GM21423 (cell line): ENCODE measurements around the gene CA7.
A peak's percentile ranks its signal among the peaks of the same experiment; 100 is the strongest.

Source experiments
- ATAC-seq: cut with Tn5 transposase; IDR thresholded peaks from one replicate; pipeline ENCODE4 v1.9.1; 2021; ENCODE audit warnings: mild to moderate bottlenecking, moderate library complexity; ENCODE audit not compliant: unreplicated experiment

Gene CA7

GRCh38 chr16:66872943-66873684 lies 28.9 kb downstream of the CA7 start:
- peak; percentile 85 for ATAC-seq

- no peak for ATAC-seq
Observed at GRCh38 chr16:66873685-66874055, 29.5 kb downstream of the CA7 start.

DNA sequence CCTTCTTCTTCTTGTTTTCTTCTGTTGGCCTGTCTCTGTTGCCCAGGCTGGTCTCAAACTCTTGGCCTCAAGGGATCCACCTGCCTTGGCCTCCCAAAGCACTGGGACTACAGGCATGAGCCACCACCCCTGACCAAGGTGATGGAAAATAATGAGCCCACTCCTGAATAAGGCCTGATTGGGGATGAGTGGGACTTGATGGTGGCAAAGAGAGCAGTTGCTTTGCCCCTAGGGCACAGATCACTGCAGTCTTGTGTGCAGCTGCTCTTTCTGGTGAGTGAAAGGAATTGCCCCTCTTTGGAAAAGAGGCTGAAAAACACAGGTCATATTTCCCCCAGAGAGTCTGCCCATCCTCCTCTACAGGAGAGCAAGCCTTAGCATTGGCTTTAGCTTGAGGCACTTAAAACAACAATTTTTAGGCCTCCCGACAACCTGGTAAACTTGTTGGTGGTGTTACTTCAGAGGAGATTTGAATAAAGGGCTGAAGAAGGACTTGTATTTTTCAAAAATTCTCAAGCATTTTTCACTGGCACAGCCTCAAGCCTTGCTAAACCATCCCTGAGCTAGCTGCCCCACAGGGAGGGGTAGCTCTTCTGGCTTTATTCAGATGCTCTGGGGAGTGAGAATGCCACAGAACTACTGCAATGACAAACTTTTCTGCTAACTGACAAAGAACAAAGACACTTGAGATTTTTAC lies 30.0 kb downstream of the CA7 start:
- no peak for ATAC-seq

DNA sequence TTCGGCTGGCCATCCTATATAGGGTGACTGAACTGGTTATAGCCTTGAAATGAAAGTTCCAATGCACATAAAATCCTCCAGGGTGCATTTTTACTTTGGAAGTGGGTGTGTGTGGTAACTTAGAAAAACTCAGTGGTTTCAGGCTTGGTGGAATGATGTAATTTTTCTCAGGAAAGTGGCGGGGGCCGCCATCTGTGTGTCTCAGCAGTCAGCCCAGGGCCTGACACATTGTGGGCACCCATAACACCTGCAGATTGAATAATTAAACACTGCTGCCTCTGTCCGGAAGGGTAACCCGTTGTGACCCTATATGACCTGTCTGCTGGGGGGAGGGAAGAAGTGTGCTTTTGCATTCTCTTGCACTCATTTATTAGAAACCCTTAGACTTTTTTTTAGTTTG lies 33.9 kb downstream of the CA7 start:
- no peak for ATAC-seq

GRCh38 chr16:66880288-66881013 lies 36.2 kb downstream of the CA7 start, which contains the start of gene PDP2:
Gene PDP2 (plus strand): TSS chr16:66880515. CDS start chr16:66884285, 3,770 bp downstream.
- ATAC-seq = peak; percentile 93

- ATAC-seq = peak; percentile 1
Observed at GRCh38 chr16:66881014-66881417, 36.8 kb downstream of the CA7 start.

DNA sequence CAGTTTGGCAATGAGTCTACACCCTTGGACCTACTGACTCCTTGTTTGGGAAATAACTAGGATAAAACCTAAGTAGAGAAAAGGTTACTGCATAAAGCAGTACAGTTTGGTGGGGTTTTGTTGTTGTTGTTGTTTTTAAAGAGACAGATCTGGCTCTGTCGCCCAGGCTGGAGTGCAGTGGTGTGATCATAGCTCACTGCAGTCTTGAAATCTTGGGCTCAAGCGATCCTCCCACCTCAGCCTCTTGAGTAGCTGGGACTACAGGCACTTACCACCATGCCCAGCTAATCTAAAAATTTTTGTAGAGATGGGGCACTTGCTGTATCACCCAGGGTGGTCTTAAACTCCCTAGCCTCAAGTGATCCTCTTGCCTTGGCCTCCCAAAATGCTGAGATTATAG lies 37.3 kb downstream of the CA7 start:
- no peak for ATAC-seq

DNA sequence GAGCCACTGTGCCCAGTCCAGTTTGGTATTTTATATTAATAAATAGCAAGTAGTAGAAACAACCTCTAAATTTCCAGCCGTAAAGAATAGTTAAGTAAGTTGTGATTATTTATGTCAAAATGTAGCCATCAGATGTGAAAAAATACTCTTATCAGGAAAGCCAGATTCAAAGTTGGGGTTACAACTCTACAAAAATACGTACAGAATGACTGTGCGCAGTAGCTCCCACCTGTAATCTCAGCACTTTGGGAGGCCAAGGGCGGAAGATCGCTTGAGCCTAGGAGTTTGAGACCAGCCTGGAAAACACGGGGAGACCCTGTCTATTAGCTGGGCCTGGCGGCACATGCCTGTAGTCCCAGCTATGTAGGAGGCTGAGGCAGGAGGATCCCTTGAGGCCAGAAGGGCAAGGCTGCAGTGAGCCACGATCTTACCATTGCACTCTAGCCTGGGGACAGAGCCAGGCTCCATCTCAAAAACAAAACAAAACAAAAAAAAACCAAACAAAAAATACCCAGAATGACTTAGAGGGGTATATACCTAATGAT lies 37.8 kb downstream of the CA7 start:
- no peak for ATAC-seq

GRCh38 chr16:66882702-66883101 lies 38.5 kb downstream of the CA7 start:
- no peak for ATAC-seq

DNA sequence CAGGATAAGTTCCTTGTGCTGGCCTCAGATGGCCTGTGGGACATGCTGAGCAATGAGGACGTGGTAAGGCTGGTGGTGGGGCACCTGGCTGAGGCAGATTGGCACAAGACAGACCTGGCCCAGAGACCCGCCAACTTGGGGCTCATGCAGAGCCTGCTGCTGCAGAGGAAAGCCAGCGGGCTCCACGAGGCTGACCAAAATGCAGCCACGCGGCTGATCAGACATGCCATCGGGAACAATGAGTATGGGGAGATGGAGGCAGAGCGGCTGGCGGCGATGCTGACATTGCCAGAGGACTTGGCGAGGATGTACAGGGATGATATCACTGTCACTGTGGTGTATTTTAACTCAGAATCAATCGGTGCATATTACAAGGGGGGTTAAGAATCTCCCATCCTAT lies 41.3 kb downstream of the CA7 start:
- no peak for ATAC-seq

DNA sequence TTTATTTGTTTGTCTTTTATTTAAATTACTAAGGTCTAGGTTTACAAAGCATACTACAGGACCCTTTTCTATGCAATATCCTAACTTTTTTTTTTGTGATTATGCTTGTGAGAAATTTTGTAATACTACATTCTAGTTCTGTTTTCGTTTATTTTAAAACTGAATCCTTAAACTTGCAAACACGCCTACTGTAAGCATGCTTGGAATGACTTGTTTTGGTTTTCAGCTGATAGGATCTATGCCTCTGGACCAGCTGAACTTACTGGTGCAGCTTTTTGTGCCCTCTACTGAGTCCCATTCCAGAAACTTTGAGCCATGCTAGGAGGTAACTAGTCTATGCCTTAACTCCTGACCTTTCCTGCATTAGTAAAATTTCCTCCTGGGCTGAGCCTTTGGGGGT lies 42.1 kb downstream of the CA7 start:
- ATAC-seq = no peak

GRCh38 chr16:66886914-66887313 lies 42.7 kb downstream of the CA7 start:
- ATAC-seq = no peak

GRCh38 chr16:66888647-66889615 lies 44.7 kb downstream of the CA7 start:
- ATAC-seq = no peak

DNA sequence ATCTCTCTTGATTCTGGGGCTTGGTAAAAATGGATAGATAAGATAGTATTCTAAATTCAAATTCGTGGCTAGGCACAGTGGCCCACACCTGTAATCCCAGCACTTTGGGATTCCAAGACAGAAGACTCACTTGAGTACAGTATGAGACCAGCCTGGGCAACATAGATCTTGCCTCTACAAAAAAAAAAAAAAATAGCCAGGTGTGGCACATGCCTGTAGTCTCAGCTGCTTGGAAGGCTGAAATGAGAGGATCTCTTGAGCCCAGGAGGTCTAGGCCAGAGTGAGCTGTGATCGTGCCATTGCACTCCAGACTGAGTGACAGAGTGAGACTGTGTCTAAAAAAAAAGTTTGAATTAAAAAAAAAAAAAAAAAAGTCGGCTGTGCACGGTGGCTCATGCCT lies 45.4 kb downstream of the CA7 start:
- ATAC-seq = no peak

GRCh38 chr16:66890799-66891198 lies 46.6 kb downstream of the CA7 start:
- no peak for ATAC-seq

DNA sequence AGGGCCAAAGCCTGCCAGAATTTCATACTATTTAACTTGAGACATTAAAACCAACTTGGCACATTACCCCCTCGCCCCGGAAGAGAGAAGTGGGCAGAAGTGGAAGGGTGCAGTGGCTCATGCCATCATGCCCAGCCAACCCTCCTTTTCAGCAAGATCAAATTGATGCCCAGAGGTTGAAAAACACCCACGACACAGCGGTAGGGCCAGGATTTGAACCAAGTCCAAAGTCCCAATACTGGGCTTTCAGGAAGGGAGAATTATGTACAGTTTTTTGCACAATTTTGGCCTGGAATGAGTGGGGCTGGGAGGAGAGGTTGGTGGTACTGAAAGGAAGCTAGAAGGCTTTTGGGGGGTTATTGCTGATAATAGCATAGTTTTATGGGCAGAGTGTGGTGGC lies 47.1 kb downstream of the CA7 start:
- no peak for ATAC-seq

- ATAC-seq = no peak
Observed at GRCh38 chr16:66891797-66892196, 47.6 kb downstream of the CA7 start.

DNA sequence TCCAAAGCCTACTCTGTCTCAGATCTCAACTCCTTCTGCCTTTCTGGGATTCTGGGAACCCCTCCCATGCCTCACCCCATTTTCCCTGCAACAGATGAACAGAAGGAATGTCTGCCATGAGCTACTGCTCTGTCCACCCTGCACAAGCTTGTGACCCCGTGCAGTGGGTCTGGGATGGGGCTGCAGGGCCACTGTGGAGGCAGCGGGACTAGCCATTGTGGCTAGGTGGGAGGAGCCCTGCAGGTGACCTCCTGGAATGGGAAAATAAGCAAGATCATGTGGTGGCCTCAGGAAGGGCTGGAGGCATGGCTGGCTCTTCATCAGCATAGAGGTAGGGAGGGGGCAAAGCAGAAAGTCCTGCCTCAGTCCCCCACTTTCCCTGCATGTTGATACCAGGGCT lies 49.8 kb downstream of the CA7 start:
- ATAC-seq = no peak

- ATAC-seq = peak; percentile 55
Observed at GRCh38 chr16:66894948-66895688, 50.9 kb downstream of the CA7 start.

- no peak for ATAC-seq
Observed at GRCh38 chr16:66895689-66895979, 51.4 kb downstream of the CA7 start.
